ENCODE data around the gene MYCBPAP. TPM values are rescaled to one million over a fixed set of nuclear protein-coding genes. Genes with fewer than 3 reads are reported as not detected.

The MYCBPAP gene
- total RNA-seq, 1 donor from 2014 or later = 0.46 TPM

- no peak for DNase-seq (ENCODE audit: low read depth, low spot score)
These were observed 23.7 kb upstream of the MYCBPAP start for GRCh38 chr17:50484386-50485155.

- no peak for DNase-seq (ENCODE audit: low read depth, low spot score)
These were observed 20.8 kb upstream of the MYCBPAP start for GRCh38 chr17:50487213-50488096.

DNA sequence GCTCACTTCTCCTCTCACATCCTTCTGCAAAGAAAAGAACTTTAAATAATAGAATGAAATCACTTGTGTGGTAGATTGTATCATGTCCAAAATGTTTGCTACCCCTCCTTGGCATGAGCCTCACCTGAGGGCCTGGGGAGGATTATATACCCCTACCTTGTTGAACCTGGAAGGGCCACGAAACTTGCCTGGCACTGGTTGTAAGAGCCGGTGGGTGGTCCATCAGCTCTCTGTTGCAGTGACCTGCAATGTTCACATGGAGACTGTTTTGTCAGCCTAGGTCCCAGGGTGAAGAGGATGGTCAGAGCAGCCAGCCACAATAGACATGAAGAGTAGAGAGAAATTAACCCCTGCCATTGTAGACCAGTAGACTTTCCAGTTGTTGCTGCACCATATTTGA lies 19.4 kb upstream of the MYCBPAP start:
- no peak for DNase-seq (ENCODE audit: low read depth, low spot score)

DNA sequence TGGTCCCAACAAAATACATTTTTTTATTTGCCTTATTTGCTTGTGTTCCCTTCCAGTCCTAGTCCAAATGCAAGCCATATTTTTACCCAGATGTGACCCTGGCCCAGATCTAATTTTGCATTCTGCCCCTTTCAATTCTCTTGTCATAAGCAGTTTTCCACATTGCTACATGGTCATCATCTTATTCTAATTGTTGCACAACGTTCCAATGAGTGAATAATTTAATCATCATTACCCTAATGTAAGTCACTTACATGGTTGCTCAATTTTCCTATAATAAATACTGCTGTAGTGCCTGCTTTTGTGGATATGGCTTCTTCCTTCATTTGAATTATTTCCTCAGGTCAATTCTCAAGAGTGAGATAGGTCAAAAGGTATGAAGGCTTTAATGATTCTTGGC lies 16.7 kb upstream of the MYCBPAP start:
- DNase-seq (ENCODE audit: low read depth, low spot score) = no peak

- DNase-seq (ENCODE audit: low read depth, low spot score) = no peak
These were observed 16.0 kb upstream of the MYCBPAP start for GRCh38 chr17:50492214-50492613.

GRCh38 chr17:50493744-50494143 lies 14.5 kb upstream of the MYCBPAP start:
- DNase-seq (ENCODE audit: low read depth, low spot score) = no peak

DNA sequence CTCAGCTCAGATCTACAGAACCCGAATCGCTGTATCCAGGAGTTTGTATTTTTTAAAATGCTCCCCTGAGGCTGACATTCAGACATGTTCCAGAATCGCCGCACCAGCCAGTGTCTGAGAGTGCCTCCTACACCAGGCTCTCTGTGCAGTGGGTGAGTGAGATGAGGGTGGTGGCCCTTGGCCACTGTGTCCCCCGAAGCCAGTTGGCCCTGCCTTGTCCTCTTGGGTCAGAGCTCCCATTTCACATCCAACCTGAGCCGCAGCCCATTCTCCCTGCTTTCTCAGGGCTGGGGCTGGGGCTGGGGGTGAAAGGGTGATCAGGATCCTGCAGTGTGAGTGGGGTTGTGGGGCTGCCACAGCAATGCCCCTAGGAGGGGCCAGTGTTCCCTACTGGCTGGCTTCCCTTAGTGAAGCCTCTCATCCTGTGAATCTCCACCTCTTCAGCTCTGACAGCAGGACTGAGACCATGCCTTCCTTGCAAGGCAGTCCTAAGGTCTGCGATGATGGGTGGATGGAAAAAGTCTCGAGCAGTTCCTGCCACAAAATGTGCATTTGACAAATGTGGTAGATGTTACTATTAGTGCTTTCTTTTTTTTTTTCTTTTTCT lies 12.9 kb upstream of the MYCBPAP start:
- DNase-seq (ENCODE audit: low read depth, low spot score) = no peak

- no peak for DNase-seq (ENCODE audit: low read depth, low spot score)
These were observed 12.3 kb upstream of the MYCBPAP start for GRCh38 chr17:50495918-50496317.

DNA sequence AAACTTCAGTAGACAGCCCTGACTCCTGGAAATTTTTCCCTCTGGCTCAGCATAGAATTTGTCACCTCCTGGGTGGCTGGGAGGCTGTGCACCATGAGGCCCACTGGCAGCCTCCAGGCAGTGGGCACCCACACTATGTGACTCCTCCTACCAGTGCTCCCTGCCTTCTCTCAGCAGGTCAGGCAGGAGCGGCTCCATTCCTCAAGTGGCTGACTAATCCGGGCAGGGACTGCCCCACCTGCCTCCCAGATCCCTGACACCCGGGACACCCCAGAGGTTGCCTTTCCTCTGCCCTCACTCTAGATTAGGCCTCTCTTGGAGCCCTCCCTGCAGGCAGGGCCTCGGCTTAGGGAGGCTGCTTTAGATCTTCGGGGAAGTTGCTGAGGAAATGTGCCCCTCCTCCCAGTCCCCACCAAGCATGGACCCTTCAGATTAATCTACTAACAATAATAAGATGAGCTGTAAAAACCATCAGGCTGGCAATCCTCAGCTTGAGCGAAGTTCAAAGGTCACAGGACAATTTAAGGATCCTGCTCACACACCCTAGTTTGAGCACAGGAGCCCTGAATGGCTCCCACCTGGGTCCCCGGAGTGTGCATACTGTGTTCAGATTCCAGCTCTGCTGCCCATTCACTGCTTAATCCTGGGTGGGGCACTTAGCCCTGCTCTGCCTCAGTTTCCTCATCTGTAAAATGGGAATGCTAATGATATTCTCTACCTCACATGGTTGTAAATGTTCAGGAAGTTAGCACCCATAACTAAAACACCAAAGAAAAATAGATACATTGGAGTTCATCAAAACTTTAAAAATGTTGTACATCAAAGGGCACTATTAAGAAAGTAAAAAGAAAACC lies 10.0 kb upstream of the MYCBPAP start:
- DNase-seq (ENCODE audit: low read depth, low spot score) = no peak

GRCh38 chr17:50499270-50499669 lies 9.0 kb upstream of the MYCBPAP start:
- DNase-seq (ENCODE audit: low read depth, low spot score) = no peak

DNA sequence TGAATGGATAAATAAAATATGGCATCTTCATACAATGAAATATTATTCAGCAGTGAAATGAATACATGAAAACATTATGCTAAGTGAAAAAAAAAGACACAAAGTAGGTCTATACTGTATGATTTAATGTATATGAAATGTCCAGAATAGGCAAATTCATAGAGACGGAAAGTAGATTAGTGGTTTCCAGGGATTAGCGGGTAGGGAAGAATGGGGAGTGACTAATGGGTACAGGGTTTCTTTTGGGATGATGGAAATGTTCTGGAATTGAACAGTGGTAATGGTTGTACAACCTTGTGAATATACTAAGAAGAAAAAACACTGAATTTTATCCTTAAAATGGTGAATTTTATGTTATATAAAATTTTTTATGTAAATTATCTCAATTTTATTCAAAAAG lies 8.5 kb upstream of the MYCBPAP start:
- DNase-seq (ENCODE audit: low read depth, low spot score) = no peak

GRCh38 chr17:50501054-50501453 lies 7.2 kb upstream of the MYCBPAP start:
- DNase-seq (ENCODE audit: low read depth, low spot score) = no peak

GRCh38 chr17:50502301-50502990 lies 5.8 kb upstream of the MYCBPAP start:
- no peak for DNase-seq (ENCODE audit: low read depth, low spot score)

GRCh38 chr17:50505591-50506130 lies 2.6 kb upstream of the MYCBPAP start:
- no peak for DNase-seq (ENCODE audit: low read depth, low spot score)

- DNase-seq (ENCODE audit: low read depth, low spot score) = no peak
These were observed 1.9 kb upstream of the MYCBPAP start for GRCh38 chr17:50506298-50506697.

DNA sequence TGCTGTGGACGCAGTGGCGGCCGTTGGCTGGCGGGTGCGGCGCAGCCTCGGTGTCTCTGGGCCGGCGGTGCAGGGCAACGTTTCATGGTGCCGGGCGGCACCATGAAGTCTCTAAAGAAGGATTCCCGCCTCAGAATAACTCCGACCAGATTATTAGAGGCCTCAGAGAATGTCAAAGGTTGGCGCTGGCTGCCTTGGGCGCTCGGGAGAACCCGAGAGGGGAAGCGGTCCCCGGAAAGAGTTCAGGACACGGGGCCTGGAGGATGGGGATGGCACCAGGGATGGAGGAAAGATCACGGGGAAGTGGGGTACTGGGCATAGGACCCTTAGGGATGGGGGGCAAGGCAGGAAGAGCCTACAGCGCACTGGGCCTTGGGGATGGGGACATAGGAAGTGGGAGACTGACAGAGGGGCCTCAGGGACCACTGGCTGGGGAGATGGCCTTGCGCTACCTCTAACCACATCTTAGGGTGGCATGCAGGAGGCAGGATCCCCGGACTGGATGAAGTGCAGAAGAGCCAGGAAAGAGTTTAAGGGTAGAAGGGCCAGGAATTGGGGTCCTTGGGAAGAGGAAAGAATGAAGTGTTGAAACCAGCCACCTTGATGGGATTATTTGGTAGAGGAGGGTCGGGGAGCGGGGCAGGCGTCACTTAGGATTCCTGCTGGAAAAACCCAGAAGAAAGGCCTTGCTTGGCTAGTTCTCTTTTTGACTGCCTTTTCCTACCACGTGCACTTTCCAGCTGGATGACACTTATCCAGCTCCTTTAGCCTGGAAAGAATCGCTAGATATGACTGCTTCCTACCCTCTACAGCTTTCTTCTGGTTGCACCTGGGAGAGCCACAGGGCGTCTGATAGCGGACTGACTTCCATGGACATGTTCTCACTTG lies 578 bp downstream of the MYCBPAP start:
- no peak for DNase-seq (ENCODE audit: low read depth, low spot score)

- no peak for DNase-seq (ENCODE audit: low read depth, low spot score)
These were observed 2.8 kb downstream of the MYCBPAP start for GRCh38 chr17:50511058-50511457.

DNA sequence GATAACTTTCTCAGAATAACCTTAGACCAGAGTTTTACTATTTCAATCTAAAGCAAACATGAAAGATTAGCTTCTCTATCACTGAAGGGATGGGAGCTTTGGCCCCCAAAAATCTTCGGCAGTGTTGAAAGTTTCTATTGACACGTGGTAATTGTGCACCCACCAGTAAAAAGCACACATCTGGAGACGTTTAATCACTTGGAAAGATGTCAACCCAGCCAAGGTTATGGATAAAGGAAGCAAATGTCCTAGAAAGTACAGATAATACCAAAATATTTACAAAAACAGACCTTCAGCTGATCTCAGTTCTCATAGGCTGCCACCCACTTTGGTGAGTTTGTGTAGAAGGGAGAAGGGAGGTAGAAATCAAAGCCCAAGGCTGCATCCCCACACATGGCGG lies 5.3 kb downstream of the MYCBPAP start:
- no peak for DNase-seq (ENCODE audit: low read depth, low spot score)

- no peak for DNase-seq (ENCODE audit: low read depth, low spot score)
These were observed 6.1 kb downstream of the MYCBPAP start for GRCh38 chr17:50514388-50514787.
